Type B pancreatic cell (in vitro differentiated cells): ENCODE measurements around the gene COL5A3. TPM values are rescaled to one million over a fixed set of nuclear protein-coding genes. Genes with fewer than 3 reads are reported as not detected.

Source experiments
- DNase-seq: peaks from one replicate; pipeline ENCODE4 v3.0.0; 2021; ENCODE audit warnings: mixed read lengths; ENCODE audit not compliant: unreplicated experiment; ENCODE audit errors: extremely low spot score
- H3K27ac Mint-ChIP-seq: 2 replicates; pipeline ENCODE4 v1.8.0; 2021; ENCODE audit warnings: mild to moderate bottlenecking, mixed read lengths
- H3K27me3 Mint-ChIP-seq: 2 replicates; pipeline ENCODE4 v1.8.0; 2021; ENCODE audit warnings: mixed read lengths
- H3K36me3 Mint-ChIP-seq: 2 replicates; pipeline ENCODE4 v1.8.0; 2021; ENCODE audit warnings: mixed read lengths
- H3K4me1 Mint-ChIP-seq: one replicate; pipeline ENCODE4 v1.8.0; 2021; ENCODE audit warnings: mixed read lengths; ENCODE audit not compliant: unreplicated experiment
- H3K4me3 Mint-ChIP-seq: 2 replicates; pipeline ENCODE4 v1.8.0; 2021; ENCODE audit warnings: mild to moderate bottlenecking, mixed read lengths
- H3K9me3 Mint-ChIP-seq: 2 replicates; pipeline ENCODE4 v1.8.0; 2021; ENCODE audit warnings: mixed read lengths
- CTCF ChIP-seq: fragments of 200-600 bp; sonication (generic); conservative IDR thresholded peaks from 2 replicates; pipeline ENCODE4 v1.5.0; 2021; ENCODE audit warnings: antibody characterized with exemption, mild to moderate bottlenecking
- total RNA-seq: library from RNA; stranded (reverse); gene quantifications from 2 replicates; pipeline ENCODE4 v1.2.1, GENCODE V29; 2021; ENCODE audit warnings: low replicate concordance

COL5A3 gene
- total RNA-seq, 1 donor from 2014 or later, result 6.2 TPM

- peaks cover 39% of the 10 kb centered on the region for H3K27me3 Mint-ChIP-seq
- DNase-seq, result no peak
- H3K9me3 Mint-ChIP-seq, result no peaks in the 10 kb centered on the region
- TF ChIP-seq CTCF, result no peak
- H3K36me3 Mint-ChIP-seq, result no peaks in the 10 kb centered on the region
- H3K4me3 Mint-ChIP-seq, result no peak overlapping the region
- H3K27ac Mint-ChIP-seq, result no peak overlapping the region
- no peaks in the 10 kb centered on the region for H3K4me1 Mint-ChIP-seq
Measured at GRCh38 chr19:9971166-9971897, 39.0 kb downstream of the COL5A3 start.

GRCh38 chr19:9970481-9970880 lies 39.8 kb downstream of the COL5A3 start:
- TF ChIP-seq CTCF, result no peak
- no peaks in the 10 kb centered on the region for H3K9me3 Mint-ChIP-seq
- peaks cover 46% of the 10 kb centered on the region for H3K27me3 Mint-ChIP-seq
- H3K27ac Mint-ChIP-seq, result no peak overlapping the region
- no peak overlapping the region for H3K4me3 Mint-ChIP-seq
- no peak for DNase-seq
- H3K4me1 Mint-ChIP-seq, result no peaks in the 10 kb centered on the region
- H3K36me3 Mint-ChIP-seq, result no peaks in the 10 kb centered on the region

GRCh38 chr19:9969688-9969975 lies 40.7 kb downstream of the COL5A3 start:
- Mint-ChIP-seq H3K27ac (no peak overlapping the region), H3K36me3 (no peaks in the 10 kb centered on the region), H3K27me3 (peaks cover 50% of the 10 kb centered on the region), H3K9me3 (no peaks in the 10 kb centered on the region), H3K4me1 (no peaks in the 10 kb centered on the region), H3K4me3 (no peak overlapping the region)
- DNase-seq, result no peak
- TF ChIP-seq CTCF, result no peak

- TF ChIP-seq CTCF, result no peak
- Mint-ChIP-seq H3K36me3 (no peaks in the 10 kb centered on the region), H3K4me1 (no peaks in the 10 kb centered on the region), H3K9me3 (no peaks in the 10 kb centered on the region), H3K27ac (no peak overlapping the region), H3K4me3 (no peak overlapping the region), H3K27me3 (peaks cover 52% of the 10 kb centered on the region)
- no peak for DNase-seq
Measured at GRCh38 chr19:9968820-9969687, 41.2 kb downstream of the COL5A3 start.

- Mint-ChIP-seq H3K27me3 (peaks cover 59% of the 10 kb centered on the region), H3K4me3 (no peak overlapping the region), H3K36me3 (no peaks in the 10 kb centered on the region), H3K27ac (no peak overlapping the region), H3K9me3 (no peaks in the 10 kb centered on the region), H3K4me1 (no peaks in the 10 kb centered on the region)
- no peak for TF ChIP-seq CTCF
- no peak for DNase-seq
Measured at GRCh38 chr19:9967326-9967725, 43.0 kb downstream of the COL5A3 start.
